ENCODE measurements around the gene NAALADL2.
"Not testable (repeated sequence)": the region's sequence is repeated elsewhere in the genome, so short reads cannot be mapped to it uniquely, and the experiment has no call there.

Gene NAALADL2

GRCh38 chr3:175479175-175479574 is 620.0 kb downstream of the NAALADL2 start:
- no peak for DNase-seq (ENCODE audit: low read depth in 2 of 2)

- DNase-seq (ENCODE audit: low read depth in 2 of 2), result no peak
These were observed 620.7 kb downstream of the NAALADL2 start for GRCh38 chr3:175479800-175480199.

- no peak for DNase-seq (ENCODE audit: low read depth in 2 of 2)
These were observed 625.5 kb downstream of the NAALADL2 start for GRCh38 chr3:175484666-175485065.

GRCh38 chr3:175485436-175485835 is 626.3 kb downstream of the NAALADL2 start:
- no peak for DNase-seq (ENCODE audit: low read depth in 2 of 2)

- DNase-seq (ENCODE audit: low read depth in 2 of 2), result no peak
These were observed 627.1 kb downstream of the NAALADL2 start for GRCh38 chr3:175486255-175486654.

- no peak for DNase-seq (ENCODE audit: low read depth in 2 of 2)
These were observed 630.3 kb downstream of the NAALADL2 start for GRCh38 chr3:175489406-175489805.

- no peak for DNase-seq (ENCODE audit: low read depth in 2 of 2)
These were observed 634.2 kb downstream of the NAALADL2 start for GRCh38 chr3:175493301-175493700.

- DNase-seq (ENCODE audit: low read depth in 2 of 2), result no peak
These were observed 636.2 kb downstream of the NAALADL2 start for GRCh38 chr3:175495331-175495730.

- DNase-seq (ENCODE audit: low read depth in 2 of 2), result no peak
These were observed 643.0 kb downstream of the NAALADL2 start for GRCh38 chr3:175502155-175502554.

- DNase-seq (ENCODE audit: low read depth in 2 of 2), result no peak
These were observed 652.2 kb downstream of the NAALADL2 start for GRCh38 chr3:175511219-175511785.

- DNase-seq (ENCODE audit: low read depth in 2 of 2), result no peak
These were observed 653.6 kb downstream of the NAALADL2 start for GRCh38 chr3:175512700-175513099.

- DNase-seq (ENCODE audit: low read depth in 2 of 2), result no peak
These were observed 659.3 kb downstream of the NAALADL2 start for GRCh38 chr3:175518459-175518858.

- no peak for DNase-seq (ENCODE audit: low read depth in 2 of 2)
These were observed 662.3 kb downstream of the NAALADL2 start for GRCh38 chr3:175521406-175521805.

- no peak for DNase-seq (ENCODE audit: low read depth in 2 of 2)
These were observed 667.1 kb downstream of the NAALADL2 start for GRCh38 chr3:175526191-175526590.

- no peak for DNase-seq (ENCODE audit: low read depth in 2 of 2)
These were observed 667.6 kb downstream of the NAALADL2 start for GRCh38 chr3:175526609-175527280.

- not testable (repeated sequence) for DNase-seq (ENCODE audit: low read depth in 2 of 2)
These were observed 669.6 kb downstream of the NAALADL2 start for GRCh38 chr3:175528693-175529092.

GRCh38 chr3:175535351-175535750 is 676.2 kb downstream of the NAALADL2 start:
- no peak for DNase-seq (ENCODE audit: low read depth in 2 of 2)

- DNase-seq (ENCODE audit: low read depth in 2 of 2), result no peak
These were observed 687.0 kb downstream of the NAALADL2 start for GRCh38 chr3:175546115-175546514.

GRCh38 chr3:175552929-175553328 is 693.8 kb downstream of the NAALADL2 start:
- no peak for DNase-seq (ENCODE audit: low read depth in 2 of 2)

- no peak for DNase-seq (ENCODE audit: low read depth in 2 of 2)
These were observed 695.7 kb downstream of the NAALADL2 start for GRCh38 chr3:175554801-175555200.

- DNase-seq (ENCODE audit: low read depth in 2 of 2), result no peak
These were observed 699.1 kb downstream of the NAALADL2 start for GRCh38 chr3:175558261-175558660.

GRCh38 chr3:175564363-175564762 is 705.2 kb downstream of the NAALADL2 start:
- DNase-seq (ENCODE audit: low read depth in 2 of 2), result no peak

GRCh38 chr3:175571096-175571495 is 712.0 kb downstream of the NAALADL2 start:
- DNase-seq (ENCODE audit: low read depth in 2 of 2), result no peak

- no peak for DNase-seq (ENCODE audit: low read depth in 2 of 2)
These were observed 714.1 kb downstream of the NAALADL2 start for GRCh38 chr3:175573226-175573625.
